TTC549 (cell line): ENCODE measurements around the gene MANF.
"Not testable (repeated sequence)": the region's sequence is repeated elsewhere in the genome, so short reads cannot be mapped to it uniquely, and the experiment has no call there.

Source experiments
- FAIRE-seq: peaks from 2 replicates; lab custom pipeline; 2012; peaks lifted over from hg19 to GRCh38; lab: Jason Lieb, UNC

MANF gene

DNA sequence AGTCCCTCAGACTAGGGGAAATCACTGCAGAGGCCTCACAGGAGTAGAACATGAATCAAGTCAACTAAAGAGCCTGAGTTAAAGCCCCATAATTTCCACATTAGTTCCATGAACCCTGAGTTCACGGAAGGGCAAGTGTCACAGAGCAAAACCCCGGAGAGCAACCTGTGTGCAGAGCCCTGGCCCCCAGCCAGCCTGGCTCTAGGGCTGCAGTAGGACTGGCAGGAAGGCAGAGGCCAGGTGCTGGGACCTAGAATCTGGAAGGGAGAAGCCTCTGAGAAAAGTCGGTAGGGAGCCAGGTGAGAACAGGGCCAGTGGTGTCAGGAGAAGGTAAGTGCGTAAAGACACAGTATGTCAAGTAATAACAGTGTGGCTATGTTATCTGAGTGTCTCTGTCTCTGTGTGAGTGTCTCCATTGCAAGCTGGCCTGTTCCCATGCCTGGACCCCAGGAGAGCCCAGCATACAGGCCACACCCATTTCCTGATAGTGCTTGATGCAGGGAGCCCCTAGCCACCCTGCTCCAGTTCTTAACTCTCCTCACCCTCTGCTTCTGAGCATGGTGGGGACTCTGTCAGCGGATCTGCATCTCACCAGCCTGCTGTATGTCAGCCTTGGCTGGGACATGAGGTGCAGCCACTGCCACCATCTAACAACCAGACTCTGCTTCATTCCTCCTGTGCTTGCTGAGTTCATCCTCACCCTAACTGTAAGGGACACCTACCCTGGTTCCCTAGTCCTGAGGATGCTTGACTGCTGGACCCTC lies 11.3 kb upstream of the MANF start:
- no peak for FAIRE-seq

DNA sequence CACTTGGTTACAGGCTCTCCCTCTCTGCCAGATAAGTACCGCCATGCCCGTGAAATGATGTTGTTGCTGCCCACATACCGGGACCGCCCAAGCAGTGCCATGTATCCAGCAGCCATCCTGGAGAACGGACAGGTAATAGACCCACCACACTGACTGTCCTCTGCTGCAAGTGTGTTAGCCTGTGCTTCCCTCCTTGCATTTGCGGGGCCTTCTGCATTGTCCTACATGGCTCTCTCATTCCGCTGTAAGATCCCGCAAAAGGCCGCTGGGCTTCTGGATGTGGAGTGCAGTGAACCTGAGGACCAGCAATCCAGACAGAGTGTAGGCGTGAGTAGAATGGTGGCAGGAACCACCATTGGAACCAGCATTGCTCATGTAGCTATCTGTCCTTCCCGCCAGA lies 10.6 kb upstream of the MANF start:
- FAIRE-seq: no peak

DNA sequence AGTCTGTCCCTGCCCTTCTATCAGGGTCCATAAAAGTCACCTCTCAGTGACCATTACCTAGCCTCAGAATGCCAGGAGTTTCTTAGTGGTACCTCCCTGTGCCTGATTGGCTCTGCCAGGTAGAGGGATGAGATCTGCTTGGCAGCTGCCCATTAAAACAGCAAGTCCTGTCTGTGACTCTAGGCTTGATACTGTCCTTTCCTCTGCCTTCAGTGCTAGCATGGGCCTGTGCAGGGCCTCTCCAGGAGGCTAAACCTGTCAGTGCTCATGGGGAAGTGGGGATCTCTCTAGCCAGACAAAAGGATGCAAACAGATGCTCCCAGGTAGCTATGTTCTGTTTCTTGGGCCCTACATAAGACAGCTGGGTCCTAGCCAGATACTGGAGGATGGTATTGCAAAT lies 10.0 kb upstream of the MANF start:
- FAIRE-seq: no peak

DNA sequence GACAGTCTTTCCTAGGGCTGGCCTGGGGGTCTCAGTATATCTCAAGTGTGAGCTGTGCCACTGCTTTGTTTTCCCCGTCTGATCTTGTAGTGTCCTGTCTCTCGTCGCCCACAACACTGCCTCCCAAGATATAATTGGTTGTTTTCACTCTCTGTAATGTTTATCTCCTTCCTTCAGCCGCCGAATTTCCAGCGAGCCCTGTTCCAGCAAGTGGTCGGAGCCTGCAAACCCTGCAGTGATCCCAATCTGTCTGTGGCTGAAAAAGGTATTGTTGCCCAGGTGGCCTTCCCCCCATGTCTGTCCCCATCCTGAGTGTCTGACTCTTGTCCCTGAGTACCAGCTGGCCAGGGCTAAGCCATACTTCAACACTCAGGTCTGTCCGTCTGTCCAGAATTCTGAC lies 9.5 kb upstream of the MANF start:
- no peak for FAIRE-seq

DNA sequence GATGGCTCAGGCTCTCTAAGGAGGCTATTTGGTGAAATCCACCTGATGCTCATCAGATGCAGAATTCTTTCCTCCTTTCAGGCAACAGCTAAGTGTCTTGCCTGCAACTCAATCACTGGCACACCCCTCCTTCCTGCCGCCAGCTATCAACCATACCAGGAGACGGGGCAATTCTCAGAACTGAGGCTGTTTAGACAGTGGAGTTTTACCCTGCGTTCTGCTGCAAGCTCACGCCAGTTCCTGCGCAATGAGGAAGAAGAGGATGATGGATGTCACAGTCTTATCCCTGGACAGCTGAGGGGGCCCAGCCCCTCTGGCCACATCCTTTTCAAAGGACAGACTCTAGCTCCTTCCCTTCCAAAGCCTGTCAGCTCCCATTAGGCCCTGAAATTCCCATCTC lies 7.0 kb upstream of the MANF start:
- FAIRE-seq: no peak

DNA sequence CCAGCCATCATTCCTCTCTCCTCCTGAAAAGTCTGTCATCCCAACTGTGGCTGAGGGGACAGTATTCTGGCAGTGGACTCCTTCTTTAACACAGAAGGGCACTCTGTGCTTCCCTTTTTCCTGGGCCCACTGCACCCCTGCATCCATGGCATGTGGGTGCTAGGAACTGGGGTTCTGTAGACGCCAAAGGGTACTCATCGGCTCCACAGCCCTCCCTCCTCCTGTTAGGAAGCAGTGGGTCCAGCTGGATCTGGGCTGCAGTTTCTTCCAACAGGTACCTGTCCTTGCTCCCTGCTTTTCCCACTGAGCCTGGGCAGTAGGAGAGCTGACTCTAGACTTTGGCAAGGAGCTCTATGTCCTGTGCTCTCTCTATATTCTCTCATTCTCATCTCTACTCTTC lies 6.4 kb upstream of the MANF start:
- no peak for FAIRE-seq

DNA sequence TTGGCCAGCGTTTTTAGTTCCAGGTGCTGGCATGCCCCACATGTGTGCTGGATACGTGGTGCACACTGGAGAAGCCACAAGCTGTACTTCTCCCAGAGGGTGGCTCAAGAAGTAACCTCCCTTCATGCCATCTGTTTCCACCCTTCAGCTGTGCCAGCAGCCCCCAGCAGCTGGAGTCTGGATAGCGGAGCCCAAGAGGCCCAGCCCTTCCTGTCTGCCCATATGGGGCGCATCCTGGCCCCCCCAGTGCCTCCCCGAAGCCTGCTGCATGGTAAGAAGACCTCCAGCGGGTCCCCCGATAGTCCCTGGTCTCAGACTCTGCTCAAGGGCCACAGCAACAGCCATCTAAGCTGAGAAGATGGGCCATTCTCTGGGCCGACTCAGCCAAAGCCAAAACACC lies 5.8 kb upstream of the MANF start:
- FAIRE-seq: no peak

DNA sequence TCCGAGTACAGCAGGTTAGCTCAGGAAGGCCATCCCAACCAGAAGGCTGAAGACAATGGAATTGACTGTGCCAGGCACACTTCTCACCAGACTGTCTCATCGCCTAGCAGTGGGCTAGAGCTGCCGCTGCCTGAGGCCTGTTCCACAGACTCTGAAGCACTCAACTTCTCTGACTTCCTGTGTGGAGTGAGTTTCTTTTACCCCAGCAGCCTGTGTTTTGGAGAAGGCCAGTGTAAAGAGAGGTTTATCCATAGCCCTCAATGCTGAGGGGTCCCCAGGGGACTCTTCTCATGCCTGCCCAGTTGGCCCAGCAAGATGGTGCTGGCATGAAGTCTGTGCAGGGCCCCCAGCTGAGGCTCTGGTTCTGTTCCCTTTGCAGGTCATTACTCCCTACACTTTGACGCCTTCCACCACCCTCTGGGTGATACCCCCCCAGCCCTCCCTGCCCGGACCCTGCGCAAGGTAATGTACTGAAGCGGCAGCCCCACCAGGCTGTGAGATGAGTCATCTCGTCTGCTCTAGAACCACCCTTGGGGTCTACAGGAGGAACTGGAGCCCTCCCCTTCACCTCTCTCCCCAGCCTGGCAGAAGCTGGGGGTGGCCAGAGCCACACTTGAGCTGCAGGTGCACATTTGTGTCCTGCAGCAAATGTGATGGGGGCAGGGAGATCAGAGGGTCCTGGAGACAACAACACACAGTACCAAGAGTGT lies 5.2 kb upstream of the MANF start:
- no peak for FAIRE-seq

DNA sequence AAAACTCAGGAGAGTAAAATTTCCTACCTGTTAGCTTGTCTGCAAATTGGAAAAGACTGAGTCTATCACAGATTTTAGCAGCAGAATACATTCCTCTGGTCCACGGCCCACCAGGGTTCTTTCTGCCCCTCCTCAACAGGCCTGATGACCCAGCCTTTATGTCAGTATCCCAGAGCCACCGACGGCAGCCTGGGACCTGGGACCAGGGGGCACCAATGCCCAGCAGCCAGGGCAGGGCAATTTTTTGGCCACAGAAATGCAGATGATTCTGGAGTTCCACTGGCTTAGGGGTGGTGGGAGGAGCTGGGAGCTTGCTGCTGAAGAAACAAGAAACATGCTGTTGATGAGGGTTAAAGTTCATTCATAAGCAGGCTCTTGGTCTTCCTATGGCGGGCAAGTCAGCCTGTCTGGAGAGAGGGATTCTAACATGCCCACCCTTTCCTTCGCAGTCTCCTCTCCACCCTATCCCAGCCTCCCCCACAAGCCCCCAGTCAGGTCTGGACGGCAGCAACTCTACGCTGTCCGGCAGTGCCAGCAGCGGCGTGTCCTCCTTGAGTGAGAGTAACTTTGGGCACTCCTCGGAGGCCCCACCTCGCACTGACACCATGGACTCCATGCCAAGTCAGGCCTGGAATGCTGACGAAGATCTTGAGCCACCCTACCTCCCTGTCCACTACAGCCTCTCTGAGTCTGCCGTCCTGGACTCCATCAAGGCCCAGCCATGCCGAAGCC lies 4.3 kb upstream of the MANF start:
- no peak for FAIRE-seq

DNA sequence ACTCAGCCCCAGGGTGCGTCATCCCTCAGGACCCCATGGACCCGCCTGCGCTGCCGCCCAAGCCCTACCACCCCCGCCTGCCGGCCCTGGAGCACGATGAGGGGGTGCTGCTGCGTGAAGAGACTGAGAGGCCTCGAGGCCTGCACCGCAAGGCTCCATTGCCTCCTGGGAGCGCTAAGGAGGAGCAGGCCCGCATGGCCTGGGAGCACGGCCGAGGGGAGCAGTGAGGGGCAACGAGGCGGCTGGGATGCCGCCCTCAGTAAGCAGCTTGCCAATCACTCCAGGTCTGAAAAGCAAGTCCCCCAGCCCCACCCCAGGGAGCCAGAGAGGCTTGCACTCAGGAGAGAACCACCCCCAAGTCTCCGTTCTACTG lies 3.8 kb upstream of the MANF start:
- FAIRE-seq: no peak

DNA sequence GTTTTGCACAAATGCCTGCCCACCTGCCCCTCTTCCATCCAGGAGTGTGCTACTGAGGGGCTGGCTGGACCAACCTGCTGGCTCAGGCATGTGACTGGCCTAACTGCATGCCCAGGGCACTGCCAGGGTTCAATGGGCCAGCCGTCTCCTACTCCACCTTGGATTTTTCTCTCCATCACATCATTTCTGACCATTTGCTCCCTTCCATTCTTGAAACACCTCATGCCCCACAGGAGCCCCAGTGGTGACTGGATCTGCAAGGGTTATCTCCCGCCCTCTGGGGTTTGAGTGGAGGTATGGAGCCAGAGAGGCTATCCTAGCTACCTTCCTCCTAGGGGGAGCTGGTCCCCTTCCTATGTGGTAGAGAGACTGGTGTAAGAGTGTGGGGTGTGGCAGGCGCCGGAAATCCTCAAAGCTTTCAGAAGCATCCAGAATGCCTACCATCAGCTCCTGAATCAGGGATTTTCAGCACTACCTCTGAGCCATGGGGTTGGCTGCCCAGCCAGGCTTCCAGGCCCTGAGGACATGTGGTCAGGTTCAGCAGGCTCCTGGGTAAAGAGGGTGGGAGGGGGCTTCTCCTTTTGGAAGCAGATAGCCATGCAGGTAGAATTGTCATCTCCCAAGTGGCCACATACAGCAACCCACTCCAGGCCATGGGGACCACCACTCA lies 2.9 kb upstream of the MANF start:
- FAIRE-seq: no peak

DNA sequence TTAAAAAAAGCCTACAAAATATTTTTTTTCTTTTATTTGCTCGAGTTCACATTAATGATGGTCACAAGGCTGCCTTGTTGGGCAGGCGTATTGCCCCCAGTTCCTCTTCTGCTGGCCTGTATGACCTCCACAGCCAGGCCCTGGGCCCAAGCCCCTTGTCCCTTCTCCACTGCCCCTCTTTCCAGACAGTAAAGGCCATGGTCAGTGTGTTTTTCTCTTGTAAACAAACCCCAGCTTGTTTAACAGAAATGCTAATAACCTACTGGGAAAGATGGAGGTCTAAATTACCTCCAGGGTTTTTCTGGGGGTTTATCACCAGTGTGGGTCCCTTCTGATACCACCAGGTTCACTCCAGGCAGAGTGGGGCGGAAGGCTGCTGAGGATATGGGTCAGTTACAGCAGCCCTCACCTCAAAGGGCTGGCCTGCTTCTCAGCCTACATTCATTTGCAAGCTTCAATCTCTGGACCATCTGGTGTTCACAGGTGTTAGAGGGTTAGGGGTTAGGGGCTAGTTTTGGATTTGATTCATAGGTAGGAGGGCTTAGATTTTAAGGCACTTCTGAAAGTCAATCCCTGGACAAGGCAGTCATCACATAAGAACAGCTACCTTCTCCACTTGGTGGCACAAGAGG lies 2.0 kb upstream of the MANF start:
- FAIRE-seq: no peak

DNA sequence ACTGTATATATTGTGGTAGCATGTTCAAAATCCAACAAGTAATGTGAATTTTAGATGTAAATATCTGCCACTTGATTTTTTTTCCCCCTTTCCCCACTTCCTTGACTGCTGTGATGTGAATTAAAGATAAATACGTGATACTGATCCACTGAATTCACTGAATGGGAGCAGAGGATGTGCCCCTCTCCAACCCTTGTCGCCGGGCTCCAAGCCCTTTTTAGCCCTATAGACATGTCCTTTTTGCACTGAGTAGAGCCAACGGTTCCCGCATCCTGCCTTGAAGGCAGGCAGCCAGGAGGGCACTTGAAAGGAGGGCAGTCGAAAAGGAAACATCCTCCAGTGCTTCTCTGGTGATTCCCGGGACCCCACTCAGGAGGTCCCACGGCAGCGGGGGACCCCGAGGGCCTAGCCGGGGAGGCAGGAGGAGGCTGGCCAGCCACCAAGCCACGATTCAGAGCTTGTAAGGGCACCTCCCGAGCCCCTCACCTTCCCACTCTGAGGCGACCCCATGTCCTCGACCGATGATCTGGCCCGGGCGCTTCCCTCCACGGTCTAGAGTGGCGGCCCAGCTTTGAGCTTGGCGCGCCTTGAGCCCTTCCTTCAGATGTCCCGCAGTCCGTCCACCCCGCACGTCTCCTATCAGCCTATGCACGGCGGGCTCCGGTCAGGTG lies 901 bp upstream of the MANF start:
- FAIRE-seq: no peak

DNA sequence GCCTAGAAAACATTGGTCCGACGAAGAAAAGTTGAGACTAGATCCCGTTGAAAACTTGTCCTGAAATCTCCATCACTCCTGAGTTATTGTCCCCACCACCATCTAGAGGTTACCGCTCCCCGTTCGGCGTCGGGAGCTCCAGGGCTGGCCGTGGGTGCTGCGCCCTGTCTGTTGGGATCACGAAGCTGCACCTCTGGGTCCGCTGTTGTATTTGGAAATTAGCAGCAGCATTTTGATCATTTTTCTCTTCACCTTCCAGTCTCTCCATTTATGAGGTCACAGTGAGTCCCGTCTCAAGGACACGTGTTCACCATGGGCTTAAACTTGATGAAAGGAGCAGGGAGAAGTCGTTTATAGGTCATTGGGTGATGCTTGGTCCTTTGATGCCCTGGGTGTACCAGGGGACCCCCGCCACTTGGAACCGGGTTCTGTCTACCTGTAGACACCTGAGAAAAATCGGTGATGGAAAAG lies 565 bp downstream of the MANF start:
- no peak for FAIRE-seq

DNA sequence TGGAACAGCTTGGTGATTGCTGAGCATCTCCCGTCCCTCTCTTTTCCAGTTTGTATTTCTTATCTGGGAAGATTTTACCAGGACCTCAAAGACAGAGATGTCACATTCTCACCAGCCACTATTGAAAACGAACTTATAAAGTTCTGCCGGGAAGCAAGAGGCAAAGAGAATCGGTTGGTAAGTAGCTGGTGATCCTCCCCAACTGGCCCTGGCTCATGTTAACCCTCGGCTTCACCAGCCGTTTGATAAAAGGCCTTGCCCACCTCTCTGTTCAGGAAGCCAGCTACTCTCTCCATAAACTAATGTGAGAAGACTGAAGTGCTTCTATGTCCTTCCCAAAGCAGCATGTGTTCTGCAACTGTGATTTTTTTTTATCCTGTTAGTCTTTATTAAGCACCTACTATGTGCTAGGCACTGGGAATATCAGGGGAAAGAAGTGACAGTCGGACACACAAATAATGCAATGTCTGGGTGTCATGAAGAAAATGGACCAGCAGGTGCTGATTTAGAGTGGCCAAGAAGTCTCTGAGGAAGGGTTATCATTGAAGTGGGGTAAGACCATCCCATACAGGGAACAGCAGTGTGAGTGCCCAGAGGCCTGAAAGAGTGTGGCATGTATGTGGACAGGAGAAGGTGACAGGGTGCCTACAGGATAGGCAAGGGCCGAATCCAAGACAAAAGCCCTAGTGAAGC lies 1.2 kb downstream of the MANF start:
- no peak for FAIRE-seq

DNA sequence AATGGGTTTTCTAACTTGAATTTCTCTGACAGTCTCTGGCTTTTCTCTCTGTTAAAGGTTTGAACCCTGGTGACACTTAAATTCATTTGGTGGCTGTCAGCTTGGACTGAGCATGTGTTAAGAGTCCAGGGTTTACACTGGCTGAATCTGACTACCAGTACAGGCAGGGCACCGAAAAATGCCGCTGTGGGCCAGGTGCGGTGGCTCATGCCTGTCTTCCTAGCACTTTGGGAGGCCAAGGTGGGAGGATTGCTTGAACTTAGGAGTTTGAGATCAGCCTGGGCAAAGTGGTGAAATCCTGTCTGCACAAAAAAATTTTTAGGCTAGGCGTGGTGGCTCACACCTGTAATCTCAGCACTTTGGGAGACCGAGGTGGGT lies 1.8 kb downstream of the MANF start:
- no peak for FAIRE-seq

DNA sequence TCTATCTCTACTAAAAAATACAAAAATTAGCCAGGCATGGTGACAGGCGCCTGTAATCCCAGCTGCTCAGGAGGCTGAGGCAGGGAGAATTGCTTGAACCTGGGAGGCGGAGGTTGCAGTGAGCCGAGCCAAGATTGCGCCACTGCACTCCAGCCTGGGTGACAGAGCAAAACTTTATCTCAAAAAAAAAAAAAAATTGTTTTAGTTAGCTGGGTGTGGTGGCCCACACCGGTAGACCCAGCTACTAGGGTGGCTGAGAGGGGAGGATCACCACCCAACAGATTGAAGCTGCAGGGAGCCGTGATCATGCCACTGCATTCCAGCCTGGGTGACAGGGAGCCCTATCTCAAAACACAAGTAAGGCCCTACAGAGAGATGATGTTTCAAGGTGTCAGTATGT lies 2.2 kb downstream of the MANF start:
- FAIRE-seq: not testable (repeated sequence)

DNA sequence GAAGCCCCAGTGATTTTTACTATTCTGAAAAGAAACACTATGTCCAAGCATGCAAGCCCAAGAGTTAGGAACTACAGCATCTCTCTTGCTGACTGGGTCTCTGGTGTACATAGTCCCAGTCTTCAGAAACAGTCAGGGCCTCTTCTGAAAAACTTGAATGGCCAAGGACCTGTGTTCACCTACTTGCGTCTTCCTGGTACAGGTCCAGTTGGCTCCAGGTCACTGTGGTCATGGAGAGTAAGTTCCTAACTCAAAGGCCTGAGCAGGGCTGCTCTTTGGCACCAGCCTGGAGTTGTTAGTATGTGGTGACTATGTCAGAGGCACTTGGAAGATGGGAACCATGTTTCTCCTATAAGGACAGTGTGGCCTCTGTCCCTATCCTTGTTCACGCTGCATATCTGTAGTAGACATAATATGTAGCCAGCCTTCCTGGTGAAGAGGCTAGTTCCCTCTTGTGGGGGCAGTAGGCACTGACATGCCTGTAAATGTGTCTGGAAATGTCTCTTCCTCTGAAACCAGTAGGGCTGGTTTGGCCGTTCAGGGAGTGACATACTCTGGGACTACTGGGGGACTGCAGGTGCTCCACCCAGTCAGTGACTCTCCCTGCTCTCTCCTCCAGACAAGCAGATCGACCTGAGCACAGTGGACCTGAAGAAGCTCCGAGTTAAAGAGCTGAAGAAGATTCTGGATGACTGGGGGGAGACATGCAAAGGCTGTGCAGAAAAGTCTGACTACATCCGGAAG lies 3.4 kb downstream of the MANF start:
- FAIRE-seq: no peak

DNA sequence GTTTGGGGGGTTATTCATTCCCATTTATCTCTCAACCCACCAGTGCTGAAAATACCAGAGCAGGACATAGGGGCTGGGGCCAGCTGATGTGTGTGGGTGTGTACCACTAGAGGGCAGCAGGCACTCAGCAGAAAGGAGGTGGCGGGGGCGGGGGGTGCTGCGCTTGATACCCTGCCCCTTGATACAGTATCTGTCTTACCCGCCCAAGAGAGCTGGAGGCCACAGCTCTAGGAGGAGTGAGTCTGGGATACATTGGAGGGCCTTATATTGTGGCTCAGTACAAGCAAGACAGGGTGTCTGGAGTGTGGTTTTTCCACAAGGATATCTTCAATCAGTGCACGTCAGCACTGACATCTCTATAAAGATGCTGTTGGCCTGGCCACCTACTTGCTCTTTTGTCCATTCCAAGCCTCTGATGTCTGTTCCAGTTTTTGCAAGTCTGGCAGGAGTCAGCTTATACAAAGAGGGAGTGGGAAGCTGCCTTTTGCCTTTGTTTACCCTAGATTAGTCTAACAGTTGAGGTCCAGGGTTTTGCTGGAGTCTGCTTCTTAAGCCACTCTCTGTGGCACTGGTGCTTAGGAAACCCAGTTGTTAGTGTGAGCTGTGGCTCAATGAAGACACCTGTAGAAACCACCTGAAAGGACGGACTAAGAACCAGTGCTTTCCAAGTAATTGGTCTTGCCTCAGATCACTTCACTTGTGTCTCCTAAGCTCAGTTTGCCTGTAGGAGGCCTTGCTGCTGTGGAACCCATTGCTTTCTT lies 4.5 kb downstream of the MANF start:
- FAIRE-seq: no peak
